SK-N-SH treated with all-trans-retinoic acid at 6 μM for 48 hours (cell line): ENCODE measurements around the gene PRSS48.
A peak's percentile ranks its signal among the peaks of the same experiment; 100 is the strongest.

Source experiments
- ATAC-seq: fragments of 200-7000 bp; cut with Tn5 transposase; 3 replicates; pipeline ENCODE4 v1.9.1; 2020; ENCODE audit warnings: mild to moderate bottlenecking, moderate library complexity
- ARNTL ChIP-seq: fragments of 450-650 bp; formaldehyde crosslinking; IDR thresholded peaks from 2 replicates; pipeline ENCODE4 v1.5.0; 2020; ENCODE audit warnings: low read depth, mild to moderate bottlenecking, moderate library complexity, borderline replicate concordance
- BACH2 ChIP-seq: fragments of 250-450 bp; sonication (Bioruptor Pico); IDR thresholded peaks from 2 replicates; pipeline ENCODE4 v1.9.0; 2021; ENCODE audit warnings: mild to moderate bottlenecking, borderline replicate concordance
- CSDC2 ChIP-seq: fragments of 250-450 bp; sonication (Bioruptor Pico); IDR thresholded peaks from 2 replicates; pipeline ENCODE4 v1.5.0; 2020; ENCODE audit warnings: mild to moderate bottlenecking, moderate library complexity
- GLIS3 ChIP-seq: fragments of 250-450 bp; sonication (Bioruptor Pico); IDR thresholded peaks from 2 replicates; pipeline ENCODE4 v1.5.0; 2020; ENCODE audit warnings: mild to moderate bottlenecking, moderate library complexity
- ISL1 ChIP-seq: fragments of 250-450 bp; sonication (Bioruptor Pico); IDR thresholded peaks from 2 replicates; pipeline ENCODE4 v2.1.2; 2022; ENCODE audit warnings: mild to moderate bottlenecking, moderate library complexity
- OSR1 ChIP-seq: fragments of 250-450 bp; sonication (Bioruptor Pico); IDR thresholded peaks from 2 replicates; pipeline ENCODE4 v1.8.0; 2022; ENCODE audit warnings: moderate library complexity, mild to moderate bottlenecking, inconsistent platforms
- RARB ChIP-seq: fragments of 250-450 bp; sonication (Bioruptor Pico); IDR thresholded peaks from 2 replicates; pipeline ENCODE4 v1.8.0; 2021; ENCODE audit warnings: mild to moderate bottlenecking, moderate library complexity
- TCF4 ChIP-seq: fragments of 250-450 bp; sonication (Bioruptor Pico); IDR thresholded peaks from 2 replicates; pipeline ENCODE4 v1.8.0; 2021; ENCODE audit warnings: mild to moderate bottlenecking, moderate library complexity, borderline replicate concordance
- TOX ChIP-seq: fragments of 250-450 bp; sonication (Bioruptor Pico); IDR thresholded peaks from 2 replicates; pipeline ENCODE4 v1.8.0; 2021; ENCODE audit warnings: mild to moderate bottlenecking, moderate library complexity, borderline replicate concordance
- ZC3H10 ChIP-seq: fragments of 250-450 bp; sonication (Bioruptor Pico); IDR thresholded peaks from 2 replicates; pipeline ENCODE4 v1.5.1; 2021; ENCODE audit warnings: mild to moderate bottlenecking, moderate library complexity
- ZFP3 ChIP-seq: fragments of 250-450 bp; sonication (Bioruptor Pico); IDR thresholded peaks from 2 replicates; pipeline ENCODE4 v1.5.0; 2020; ENCODE audit warnings: mild to moderate bottlenecking, moderate library complexity
- ZFP30 ChIP-seq: fragments of 450-650 bp; formaldehyde crosslinking; IDR thresholded peaks from 2 replicates; pipeline ENCODE4 v1.5.0; 2022; ENCODE audit warnings: mild to moderate bottlenecking, moderate library complexity
- ZNF565 ChIP-seq: fragments of 450-650 bp; formaldehyde crosslinking; conservative IDR thresholded peaks from 2 replicates; pipeline ENCODE4 v1.5.0; 2020; ENCODE audit warnings: low read depth, mild to moderate bottlenecking, moderate library complexity
- ZNF70 ChIP-seq: fragments of 450-650 bp; formaldehyde crosslinking; IDR thresholded peaks from 2 replicates; pipeline ENCODE4 v1.5.0; 2020; ENCODE audit warnings: mild to moderate bottlenecking, moderate library complexity
- ZNF8 ChIP-seq: fragments of 450-650 bp; formaldehyde crosslinking; IDR thresholded peaks from 2 replicates; pipeline ENCODE4 v1.5.0; 2020; ENCODE audit warnings: mild to moderate bottlenecking, moderate library complexity
- TF ChIP-seq, protein P1 (sequence below): fragments of 250-450 bp; sonication (Bioruptor Pico); IDR thresholded peaks from 2 replicates; pipeline ENCODE4 v1.5.0; 2020; ENCODE audit warnings: mild to moderate bottlenecking, moderate library complexity
- TF ChIP-seq, protein P2 (sequence below): fragments of 250-450 bp; sonication (Bioruptor Pico); IDR thresholded peaks from 2 replicates; pipeline ENCODE4 v1.5.1; 2021; ENCODE audit warnings: mild to moderate bottlenecking, moderate library complexity
- TF ChIP-seq, protein P3 (sequence below): fragments of 250-450 bp; sonication (Bioruptor Pico); IDR thresholded peaks from 2 replicates; pipeline ENCODE4 v1.5.1; 2020; ENCODE audit warnings: low read depth, mild to moderate bottlenecking, moderate library complexity
- TF ChIP-seq, protein P4 (sequence below): fragments of 250-450 bp; sonication (Bioruptor Pico); IDR thresholded peaks from 2 replicates; pipeline ENCODE4 v1.8.0; 2020; ENCODE audit warnings: mild to moderate bottlenecking, moderate library complexity, borderline replicate concordance
- TF ChIP-seq, protein P5 (sequence below): fragments of 250-450 bp; sonication (Bioruptor Pico); IDR thresholded peaks from 2 replicates; pipeline ENCODE4 v1.8.0; 2021; ENCODE audit warnings: low read depth, mild to moderate bottlenecking, moderate library complexity, borderline replicate concordance

The PRSS48 gene

DNA sequence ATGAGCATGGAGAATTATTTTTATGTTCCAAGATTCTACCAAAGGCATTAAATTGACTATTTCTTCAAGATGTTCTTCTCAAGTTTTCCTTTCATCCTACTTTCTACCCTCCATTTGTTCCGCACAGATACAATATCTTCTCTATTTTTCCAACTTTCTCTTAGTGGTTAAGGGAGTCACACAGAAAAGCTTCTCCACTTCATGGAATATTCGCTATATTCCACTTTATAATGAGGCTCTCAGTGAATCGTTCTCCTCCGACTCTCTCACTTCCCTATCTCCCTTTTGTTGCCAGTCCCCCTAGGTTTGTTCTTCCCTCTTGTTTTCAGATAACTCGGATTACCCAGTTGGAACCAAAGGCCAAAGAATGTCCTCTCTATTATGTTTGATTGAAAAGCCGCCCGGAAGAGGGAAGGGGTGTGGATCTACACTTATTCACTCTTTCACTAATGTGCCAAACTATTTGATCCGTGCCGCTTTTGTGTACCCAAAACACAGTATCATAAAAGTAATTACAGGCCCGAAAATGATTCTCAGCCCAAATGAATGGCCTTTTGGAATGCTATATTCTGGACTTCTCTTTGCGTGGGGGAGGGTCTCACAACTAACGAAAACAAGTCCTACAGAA is 47.3 kb downstream of the PRSS48 start (continued):
- TF ChIP-seq, protein P1, sequence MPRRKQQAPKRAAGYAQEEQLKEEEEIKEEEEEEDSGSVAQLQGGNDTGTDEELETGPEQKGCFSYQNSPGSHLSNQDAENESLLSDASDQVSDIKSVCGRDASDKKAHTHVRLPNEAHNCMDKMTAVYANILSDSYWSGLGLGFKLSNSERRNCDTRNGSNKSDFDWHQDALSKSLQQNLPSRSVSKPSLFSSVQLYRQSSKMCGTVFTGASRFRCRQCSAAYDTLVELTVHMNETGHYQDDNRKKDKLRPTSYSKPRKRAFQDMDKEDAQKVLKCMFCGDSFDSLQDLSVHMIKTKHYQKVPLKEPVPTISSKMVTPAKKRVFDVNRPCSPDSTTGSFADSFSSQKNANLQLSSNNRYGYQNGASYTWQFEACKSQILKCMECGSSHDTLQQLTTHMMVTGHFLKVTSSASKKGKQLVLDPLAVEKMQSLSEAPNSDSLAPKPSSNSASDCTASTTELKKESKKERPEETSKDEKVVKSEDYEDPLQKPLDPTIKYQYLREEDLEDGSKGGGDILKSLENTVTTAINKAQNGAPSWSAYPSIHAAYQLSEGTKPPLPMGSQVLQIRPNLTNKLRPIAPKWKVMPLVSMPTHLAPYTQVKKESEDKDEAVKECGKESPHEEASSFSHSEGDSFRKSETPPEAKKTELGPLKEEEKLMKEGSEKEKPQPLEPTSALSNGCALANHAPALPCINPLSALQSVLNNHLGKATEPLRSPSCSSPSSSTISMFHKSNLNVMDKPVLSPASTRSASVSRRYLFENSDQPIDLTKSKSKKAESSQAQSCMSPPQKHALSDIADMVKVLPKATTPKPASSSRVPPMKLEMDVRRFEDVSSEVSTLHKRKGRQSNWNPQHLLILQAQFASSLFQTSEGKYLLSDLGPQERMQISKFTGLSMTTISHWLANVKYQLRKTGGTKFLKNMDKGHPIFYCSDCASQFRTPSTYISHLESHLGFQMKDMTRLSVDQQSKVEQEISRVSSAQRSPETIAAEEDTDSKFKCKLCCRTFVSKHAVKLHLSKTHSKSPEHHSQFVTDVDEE (CRISPR knock-in tag): no peak
- TF ChIP-seq OSR1 (CRISPR knock-in tag) (no peak), CSDC2 (CRISPR knock-in tag) (no peak)
- TF ChIP-seq, protein P2, sequence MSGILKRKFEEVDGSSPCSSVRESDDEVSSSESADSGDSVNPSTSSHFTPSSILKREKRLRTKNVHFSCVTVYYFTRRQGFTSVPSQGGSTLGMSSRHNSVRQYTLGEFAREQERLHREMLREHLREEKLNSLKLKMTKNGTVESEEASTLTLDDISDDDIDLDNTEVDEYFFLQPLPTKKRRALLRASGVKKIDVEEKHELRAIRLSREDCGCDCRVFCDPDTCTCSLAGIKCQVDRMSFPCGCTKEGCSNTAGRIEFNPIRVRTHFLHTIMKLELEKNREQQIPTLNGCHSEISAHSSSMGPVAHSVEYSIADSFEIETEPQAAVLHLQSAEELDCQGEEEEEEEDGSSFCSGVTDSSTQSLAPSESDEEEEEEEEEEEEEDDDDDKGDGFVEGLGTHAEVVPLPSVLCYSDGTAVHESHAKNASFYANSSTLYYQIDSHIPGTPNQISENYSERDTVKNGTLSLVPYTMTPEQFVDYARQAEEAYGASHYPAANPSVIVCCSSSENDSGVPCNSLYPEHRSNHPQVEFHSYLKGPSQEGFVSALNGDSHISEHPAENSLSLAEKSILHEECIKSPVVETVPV: no peak

DNA sequence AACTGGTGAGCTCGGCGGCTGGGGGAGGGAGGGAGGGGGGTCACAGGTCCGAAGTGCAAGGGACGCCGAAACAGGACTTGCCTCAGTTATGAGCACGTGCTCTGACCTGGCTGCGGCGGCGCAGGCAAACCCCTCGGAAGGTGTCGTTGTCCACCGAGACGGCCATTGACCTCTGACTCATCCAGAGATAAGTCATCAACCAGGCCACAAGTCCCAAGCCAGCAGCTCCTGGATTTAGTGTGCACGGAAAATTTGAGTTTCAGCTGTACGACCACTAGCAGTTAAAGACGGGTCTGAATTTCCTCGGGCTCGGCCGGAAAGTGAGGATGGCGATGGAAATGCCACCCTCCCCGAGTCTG is 47.8 kb downstream of the PRSS48 start:
- no peak for TF ChIP-seq ZNF8 (CRISPR knock-in tag)
- TF ChIP-seq BACH2 (CRISPR knock-in tag): no peak
- no peak for TF ChIP-seq ARNTL (CRISPR knock-in tag)
- no peak for TF ChIP-seq ISL1
- TF ChIP-seq RARB: no peak
- TF ChIP-seq ZC3H10: no peak
- TF ChIP-seq ZFP30 (CRISPR knock-in tag): no peak
- no peak for TF ChIP-seq ZNF70 (CRISPR knock-in tag)
- TF ChIP-seq, protein P3, sequence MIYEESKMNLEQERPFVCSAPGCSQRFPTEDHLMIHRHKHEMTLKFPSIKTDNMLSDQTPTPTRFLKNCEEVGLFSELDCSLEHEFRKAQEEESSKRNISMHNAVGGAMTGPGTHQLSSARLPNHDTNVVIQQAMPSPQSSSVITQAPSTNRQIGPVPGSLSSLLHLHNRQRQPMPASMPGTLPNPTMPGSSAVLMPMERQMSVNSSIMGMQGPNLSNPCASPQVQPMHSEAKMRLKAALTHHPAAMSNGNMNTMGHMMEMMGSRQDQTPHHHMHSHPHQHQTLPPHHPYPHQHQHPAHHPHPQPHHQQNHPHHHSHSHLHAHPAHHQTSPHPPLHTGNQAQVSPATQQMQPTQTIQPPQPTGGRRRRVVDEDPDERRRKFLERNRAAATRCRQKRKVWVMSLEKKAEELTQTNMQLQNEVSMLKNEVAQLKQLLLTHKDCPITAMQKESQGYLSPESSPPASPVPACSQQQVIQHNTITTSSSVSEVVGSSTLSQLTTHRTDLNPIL (CRISPR knock-in tag): no peak
- TF ChIP-seq, protein P1 (CRISPR knock-in tag): no peak
- no peak for TF ChIP-seq GLIS3 (CRISPR knock-in tag)
- no peak for TF ChIP-seq ZNF565 (CRISPR knock-in tag)
- no peak for TF ChIP-seq TOX
- TF ChIP-seq CSDC2 (CRISPR knock-in tag): no peak
- TF ChIP-seq, protein P2: no peak
- TF ChIP-seq, protein P4, sequence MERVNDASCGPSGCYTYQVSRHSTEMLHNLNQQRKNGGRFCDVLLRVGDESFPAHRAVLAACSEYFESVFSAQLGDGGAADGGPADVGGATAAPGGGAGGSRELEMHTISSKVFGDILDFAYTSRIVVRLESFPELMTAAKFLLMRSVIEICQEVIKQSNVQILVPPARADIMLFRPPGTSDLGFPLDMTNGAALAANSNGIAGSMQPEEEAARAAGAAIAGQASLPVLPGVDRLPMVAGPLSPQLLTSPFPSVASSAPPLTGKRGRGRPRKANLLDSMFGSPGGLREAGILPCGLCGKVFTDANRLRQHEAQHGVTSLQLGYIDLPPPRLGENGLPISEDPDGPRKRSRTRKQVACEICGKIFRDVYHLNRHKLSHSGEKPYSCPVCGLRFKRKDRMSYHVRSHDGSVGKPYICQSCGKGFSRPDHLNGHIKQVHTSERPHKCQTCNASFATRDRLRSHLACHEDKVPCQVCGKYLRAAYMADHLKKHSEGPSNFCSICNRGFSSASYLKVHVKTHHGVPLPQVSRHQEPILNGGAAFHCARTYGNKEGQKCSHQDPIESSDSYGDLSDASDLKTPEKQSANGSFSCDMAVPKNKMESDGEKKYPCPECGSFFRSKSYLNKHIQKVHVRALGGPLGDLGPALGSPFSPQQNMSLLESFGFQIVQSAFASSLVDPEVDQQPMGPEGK: no peak
- TF ChIP-seq ZFP3 (CRISPR knock-in tag): no peak
- no peak for TF ChIP-seq TCF4 (CRISPR knock-in tag)
- TF ChIP-seq, protein P5, sequence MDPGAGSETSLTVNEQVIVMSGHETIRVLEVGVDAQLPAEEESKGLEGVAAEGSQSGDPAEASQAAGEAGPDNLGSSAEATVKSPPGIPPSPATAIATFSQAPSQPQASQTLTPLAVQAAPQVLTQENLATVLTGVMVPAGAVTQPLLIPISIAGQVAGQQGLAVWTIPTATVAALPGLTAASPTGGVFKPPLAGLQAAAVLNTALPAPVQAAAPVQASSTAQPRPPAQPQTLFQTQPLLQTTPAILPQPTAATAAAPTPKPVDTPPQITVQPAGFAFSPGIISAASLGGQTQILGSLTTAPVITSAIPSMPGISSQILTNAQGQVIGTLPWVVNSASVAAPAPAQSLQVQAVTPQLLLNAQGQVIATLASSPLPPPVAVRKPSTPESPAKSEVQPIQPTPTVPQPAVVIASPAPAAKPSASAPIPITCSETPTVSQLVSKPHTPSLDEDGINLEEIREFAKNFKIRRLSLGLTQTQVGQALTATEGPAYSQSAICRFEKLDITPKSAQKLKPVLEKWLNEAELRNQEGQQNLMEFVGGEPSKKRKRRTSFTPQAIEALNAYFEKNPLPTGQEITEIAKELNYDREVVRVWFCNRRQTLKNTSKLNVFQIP (CRISPR knock-in tag): no peak
- ATAC-seq: peak; percentile 43
